Measurements from ENCODE around the gene TSPAN31.
"Not testable (repeated sequence)": the region's sequence is repeated elsewhere in the genome, so short reads cannot be mapped to it uniquely, and the experiment has no call there.

TSPAN31 gene

GRCh38 chr12:57721846-57722608, 22.8 kb upstream of the TSPAN31 start:
- FAIRE-seq; DNase-seq (ENCODE audit: insufficient read length, low spot score): not testable (repeated sequence)

GRCh38 chr12:57722716-57723629, 21.9 kb upstream of the TSPAN31 start:
- DNase-seq (ENCODE audit: insufficient read length, low spot score), result no peak
- FAIRE-seq, result no peak

GRCh38 chr12:57723630-57723962, 21.2 kb upstream of the TSPAN31 start:
- no peak for DNase-seq (ENCODE audit: insufficient read length, low spot score)
- no peak for FAIRE-seq

GRCh38 chr12:57724003-57724935, 20.6 kb upstream of the TSPAN31 start:
- FAIRE-seq, result no peak
- no peak for DNase-seq (ENCODE audit: insufficient read length, low spot score)

- DNase-seq (ENCODE audit: insufficient read length, low spot score), result no peak
- FAIRE-seq, result no peak
These were observed 19.7 kb upstream of the TSPAN31 start for GRCh38 chr12:57724936-57725740.

- DNase-seq (ENCODE audit: insufficient read length, low spot score), result no peak
- no peak for FAIRE-seq
These were observed 19.0 kb upstream of the TSPAN31 start for GRCh38 chr12:57725851-57726150.

- DNase-seq (ENCODE audit: insufficient read length, low spot score) (no peak), FAIRE-seq (no peak)
These were observed 18.5 kb upstream of the TSPAN31 start for GRCh38 chr12:57726151-57726883.

GRCh38 chr12:57726884-57727757, 17.7 kb upstream of the TSPAN31 start:
- no peak for DNase-seq (ENCODE audit: insufficient read length, low spot score)
- FAIRE-seq, result no peak

GRCh38 chr12:57727758-57728395, 17.0 kb upstream of the TSPAN31 start:
- no peak for FAIRE-seq
- no peak for DNase-seq (ENCODE audit: insufficient read length, low spot score)

GRCh38 chr12:57729321-57729844, 15.5 kb upstream of the TSPAN31 start:
- FAIRE-seq (no peak), DNase-seq (ENCODE audit: insufficient read length, low spot score) (no peak)

GRCh38 chr12:57730336-57731067, 14.3 kb upstream of the TSPAN31 start:
- FAIRE-seq (no peak), DNase-seq (ENCODE audit: insufficient read length, low spot score) (no peak)

GRCh38 chr12:57731411-57732080, 13.3 kb upstream of the TSPAN31 start:
- DNase-seq (ENCODE audit: insufficient read length, low spot score) (no peak), FAIRE-seq (no peak)

GRCh38 chr12:57732270-57732669, 12.6 kb upstream of the TSPAN31 start:
- DNase-seq (ENCODE audit: insufficient read length, low spot score), result no peak
- no peak for FAIRE-seq

- DNase-seq (ENCODE audit: insufficient read length, low spot score), result no peak
- FAIRE-seq, result no peak
These were observed 11.9 kb upstream of the TSPAN31 start for GRCh38 chr12:57732726-57733593.

- DNase-seq (ENCODE audit: insufficient read length, low spot score) (no peak), FAIRE-seq (no peak)
These were observed 10.9 kb upstream of the TSPAN31 start for GRCh38 chr12:57733928-57734327.

GRCh38 chr12:57734591-57734990, 10.2 kb upstream of the TSPAN31 start:
- FAIRE-seq (no peak), DNase-seq (ENCODE audit: insufficient read length, low spot score) (no peak)
